ENCODE results near the gene MCF2L2. TPM values are rescaled to one million over a fixed set of nuclear protein-coding genes. Genes with fewer than 3 reads are reported as not detected.

Gene MCF2L2
- total RNA-seq, 1 donor: under 0.01 TPM

DNA sequence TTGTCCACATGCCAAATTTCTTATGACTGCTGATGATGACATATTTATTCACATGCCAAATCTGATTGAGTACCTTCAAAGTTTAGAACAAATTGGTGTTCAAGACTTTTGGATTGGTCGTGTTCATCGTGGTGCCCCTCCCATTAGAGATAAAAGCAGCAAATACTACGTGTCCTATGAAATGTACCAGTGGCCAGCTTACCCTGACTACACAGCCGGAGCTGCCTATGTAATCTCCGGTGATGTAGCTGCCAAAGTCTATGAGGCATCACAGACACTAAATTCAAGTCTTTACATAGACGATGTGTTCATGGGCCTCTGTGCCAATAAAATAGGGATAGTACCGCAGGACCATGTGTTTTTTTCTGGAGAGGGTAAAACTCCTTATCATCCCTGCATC is 158.1 kb downstream of the MCF2L2 start:
- TF ChIP-seq, protein P1, sequence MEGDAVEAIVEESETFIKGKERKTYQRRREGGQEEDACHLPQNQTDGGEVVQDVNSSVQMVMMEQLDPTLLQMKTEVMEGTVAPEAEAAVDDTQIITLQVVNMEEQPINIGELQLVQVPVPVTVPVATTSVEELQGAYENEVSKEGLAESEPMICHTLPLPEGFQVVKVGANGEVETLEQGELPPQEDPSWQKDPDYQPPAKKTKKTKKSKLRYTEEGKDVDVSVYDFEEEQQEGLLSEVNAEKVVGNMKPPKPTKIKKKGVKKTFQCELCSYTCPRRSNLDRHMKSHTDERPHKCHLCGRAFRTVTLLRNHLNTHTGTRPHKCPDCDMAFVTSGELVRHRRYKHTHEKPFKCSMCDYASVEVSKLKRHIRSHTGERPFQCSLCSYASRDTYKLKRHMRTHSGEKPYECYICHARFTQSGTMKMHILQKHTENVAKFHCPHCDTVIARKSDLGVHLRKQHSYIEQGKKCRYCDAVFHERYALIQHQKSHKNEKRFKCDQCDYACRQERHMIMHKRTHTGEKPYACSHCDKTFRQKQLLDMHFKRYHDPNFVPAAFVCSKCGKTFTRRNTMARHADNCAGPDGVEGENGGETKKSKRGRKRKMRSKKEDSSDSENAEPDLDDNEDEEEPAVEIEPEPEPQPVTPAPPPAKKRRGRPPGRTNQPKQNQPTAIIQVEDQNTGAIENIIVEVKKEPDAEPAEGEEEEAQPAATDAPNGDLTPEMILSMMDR (IDR thresholded peaks at IDR 0.05; ENCODE audit: extremely low read depth, low read depth, low read length): no peak
- Histone ChIP-seq H3K27me3 (ENCODE audit: insufficient read depth, low read length) (no peaks in the 10 kb centered on the region), H3K4me3 (ENCODE audit: insufficient read depth, low read length) (no peak overlapping the region), H3K4me2 (ENCODE audit: insufficient read depth, low read length) (no peak overlapping the region), H3K9me3 (ENCODE audit: low read depth, low read length) (no peaks in the 10 kb centered on the region), H3K27ac (ENCODE audit: low read depth, low read length) (no peak overlapping the region), H3K79me2 (ENCODE audit: insufficient read depth, low read length) (no peaks in the 10 kb centered on the region), H3K36me3 (ENCODE audit: insufficient read depth, low read length) (no peaks in the 10 kb centered on the region), H2AFZ (ENCODE audit: low read length) (no peak overlapping the region), H3K4me1 (ENCODE audit: insufficient read depth, low read length) (peaks cover 14% of the 10 kb centered on the region), H4K20me1 (ENCODE audit: insufficient read depth, low read length) (no peaks in the 10 kb centered on the region)
- DNase-seq (ENCODE audit: insufficient read length, low spot score, missing footprints): no peak

DNA sequence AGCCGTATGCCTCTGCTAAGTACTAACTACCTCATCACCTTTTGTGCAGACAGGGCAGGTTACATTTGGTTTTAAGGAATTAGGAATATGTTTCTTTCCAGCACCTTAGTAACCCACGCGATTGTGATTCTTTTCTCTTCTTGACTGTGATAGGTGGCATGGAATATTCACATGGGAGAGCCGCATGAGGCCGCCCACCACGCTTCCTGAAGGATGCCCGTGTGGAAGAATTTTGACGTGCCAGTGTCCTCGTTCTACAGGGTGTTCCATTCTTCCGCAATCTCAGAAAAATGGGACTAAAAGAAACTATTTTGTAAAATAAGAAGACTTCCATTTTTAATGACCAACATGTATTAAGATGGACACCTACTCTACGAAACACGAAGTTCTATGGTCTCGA is 159.1 kb downstream of the MCF2L2 start:
- Histone ChIP-seq H3K27ac (ENCODE audit: low read depth, low read length) (no peak overlapping the region), H3K4me1 (ENCODE audit: insufficient read depth, low read length) (peaks cover 6% of the 10 kb centered on the region), H3K79me2 (ENCODE audit: insufficient read depth, low read length) (no peaks in the 10 kb centered on the region), H3K4me2 (ENCODE audit: insufficient read depth, low read length) (no peak overlapping the region), H2AFZ (ENCODE audit: low read length) (no peak overlapping the region), H3K9me3 (ENCODE audit: low read depth, low read length) (no peaks in the 10 kb centered on the region), H3K4me3 (ENCODE audit: insufficient read depth, low read length) (no peak overlapping the region), H3K27me3 (ENCODE audit: insufficient read depth, low read length) (no peaks in the 10 kb centered on the region), H4K20me1 (ENCODE audit: insufficient read depth, low read length) (no peaks in the 10 kb centered on the region), H3K36me3 (ENCODE audit: insufficient read depth, low read length) (no peaks in the 10 kb centered on the region)
- no peak for DNase-seq (ENCODE audit: insufficient read length, low spot score, missing footprints)
- TF ChIP-seq, protein P1 (IDR thresholded peaks at IDR 0.05; ENCODE audit: extremely low read depth, low read depth, low read length): no peak

DNA sequence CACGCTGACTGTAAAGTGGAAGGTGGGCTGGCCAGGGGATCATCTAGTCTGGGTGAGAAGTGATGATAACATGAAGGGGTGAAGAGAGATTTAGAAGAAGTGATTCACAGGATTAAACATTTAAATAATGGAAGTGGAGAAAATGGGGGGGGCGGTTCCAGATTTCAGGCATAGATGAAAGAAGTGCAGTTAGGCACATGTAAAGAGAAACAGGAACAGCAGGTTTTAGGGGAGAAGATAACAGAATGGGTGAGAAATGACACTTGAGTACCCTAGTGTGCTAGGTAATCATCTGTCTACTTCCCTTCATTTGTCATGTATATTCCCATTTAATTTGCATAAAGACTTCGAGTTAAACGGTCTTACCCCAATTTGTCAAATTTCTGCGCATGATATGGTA is 160.1 kb downstream of the MCF2L2 start:
- TF ChIP-seq, protein P1 (IDR thresholded peaks at IDR 0.05; ENCODE audit: extremely low read depth, low read depth, low read length): no peak
- Histone ChIP-seq H3K27ac (ENCODE audit: low read depth, low read length) (no peak overlapping the region), H3K9me3 (ENCODE audit: low read depth, low read length) (no peaks in the 10 kb centered on the region), H3K36me3 (ENCODE audit: insufficient read depth, low read length) (no peaks in the 10 kb centered on the region), H2AFZ (ENCODE audit: low read length) (no peak overlapping the region), H3K4me1 (ENCODE audit: insufficient read depth, low read length) (peaks cover 6% of the 10 kb centered on the region), H4K20me1 (ENCODE audit: insufficient read depth, low read length) (no peaks in the 10 kb centered on the region), H3K27me3 (ENCODE audit: insufficient read depth, low read length) (no peaks in the 10 kb centered on the region), H3K79me2 (ENCODE audit: insufficient read depth, low read length) (no peaks in the 10 kb centered on the region), H3K4me3 (ENCODE audit: insufficient read depth, low read length) (no peak overlapping the region), H3K4me2 (ENCODE audit: insufficient read depth, low read length) (no peak overlapping the region)
- DNase-seq (ENCODE audit: insufficient read length, low spot score, missing footprints): no peak

DNA sequence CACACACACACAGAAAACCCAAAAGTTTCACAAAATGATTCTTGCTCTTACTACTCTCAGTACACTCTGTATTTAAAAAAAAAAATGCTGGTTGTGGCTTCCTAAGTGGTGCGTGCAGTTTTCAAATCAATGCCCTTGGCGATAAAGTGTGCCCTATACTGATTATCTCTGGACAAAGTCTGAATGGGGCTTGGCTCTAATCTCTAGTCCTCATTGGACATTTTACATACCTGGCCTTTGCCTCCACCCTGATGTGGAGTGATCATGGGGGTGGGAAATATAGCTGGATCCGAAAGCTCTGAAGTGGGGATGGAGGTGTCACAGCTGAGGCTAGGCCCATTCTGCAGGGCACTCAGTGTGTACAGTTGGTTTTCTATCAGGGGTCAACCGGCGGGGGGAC is 161.3 kb downstream of the MCF2L2 start:
- Histone ChIP-seq H3K4me3 (ENCODE audit: insufficient read depth, low read length) (no peak overlapping the region), H3K4me2 (ENCODE audit: insufficient read depth, low read length) (no peak overlapping the region), H4K20me1 (ENCODE audit: insufficient read depth, low read length) (no peaks in the 10 kb centered on the region), H3K9me3 (ENCODE audit: low read depth, low read length) (no peaks in the 10 kb centered on the region), H3K4me1 (ENCODE audit: insufficient read depth, low read length) (peaks cover 6% of the 10 kb centered on the region), H3K27me3 (ENCODE audit: insufficient read depth, low read length) (no peaks in the 10 kb centered on the region), H3K27ac (ENCODE audit: low read depth, low read length) (no peak overlapping the region), H2AFZ (ENCODE audit: low read length) (no peak overlapping the region), H3K36me3 (ENCODE audit: insufficient read depth, low read length) (no peaks in the 10 kb centered on the region), H3K79me2 (ENCODE audit: insufficient read depth, low read length) (no peaks in the 10 kb centered on the region)
- DNase-seq (ENCODE audit: insufficient read length, low spot score, missing footprints): no peak
- TF ChIP-seq, protein P1 (IDR thresholded peaks at IDR 0.05; ENCODE audit: extremely low read depth, low read depth, low read length): no peak

All from osteoblast (primary cell).